ENCODE data around the gene TMEM62.
"Not testable (repeated sequence)": the region's sequence is repeated elsewhere in the genome, so short reads cannot be mapped to it uniquely, and the experiment has no call there.

TMEM62 gene

DNA sequence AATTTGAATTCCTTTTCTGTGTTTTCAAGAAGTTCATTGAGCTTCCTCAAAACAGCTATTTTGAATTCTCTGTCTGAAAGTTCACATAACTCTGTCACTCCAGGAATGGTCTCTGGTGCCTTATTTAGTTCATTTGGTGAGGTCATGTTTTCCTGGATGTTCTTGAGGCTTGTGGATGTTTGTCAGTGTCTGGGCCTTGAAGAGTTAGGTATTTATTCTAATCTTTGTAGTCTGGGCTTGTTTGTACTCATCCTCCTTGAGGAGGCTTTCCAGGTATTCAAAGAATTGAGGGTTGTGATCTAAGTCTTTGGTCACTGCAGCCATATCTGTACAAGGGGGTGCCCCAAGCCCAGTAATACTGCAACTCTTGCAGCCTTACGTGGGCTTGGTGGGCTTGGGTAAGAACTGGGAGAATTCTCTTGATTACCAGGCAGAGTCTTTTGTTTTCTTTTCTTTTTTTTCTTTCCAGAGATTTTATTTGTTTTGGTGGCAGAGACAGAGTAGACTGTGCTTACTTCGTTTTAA is 32.5 kb downstream of the TMEM62 start:
- no peaks in the 10 kb centered on the region for H3K79me1 ChIP-seq (ENCODE audit: low read length)
- no peak overlapping the region for H3K23ac ChIP-seq (ENCODE audit: low read length)
- H3K4me1 ChIP-seq (ENCODE audit: control insufficient read depth in 1 of 2, insufficient read depth in 2 of 2, low read length in 2 of 2) = peaks cover 5 to 8% of the 10 kb centered on the region in 2 experiments
- H3K27ac ChIP-seq (ENCODE audit: low read depth, low read length) = peak overlapping the region; percentile 76
- H3K14ac ChIP-seq (ENCODE audit: low read length) = no peak overlapping the region
- DNase-seq = peak; percentile 48 to 84
- H4K8ac ChIP-seq (ENCODE audit: low read depth, low read length) = no peak overlapping the region
- no peak overlapping the region for H2BK5ac ChIP-seq (ENCODE audit: low read depth, low read length, poor library complexity)
- no peak overlapping the region for H3K18ac ChIP-seq (ENCODE audit: low read length)
- H3K27me3 ChIP-seq (ENCODE audit: insufficient read depth, low read length) = no peaks in the 10 kb centered on the region
- no peak overlapping the region for H3K4me3 ChIP-seq (ENCODE audit: low read depth, low read length)
- H2BK12ac ChIP-seq (ENCODE audit: low read length) = no peak overlapping the region
- H3K9me3 ChIP-seq (ENCODE audit: insufficient read depth, low read depth, low read length) = peaks cover 2% of the 10 kb centered on the region
- no peak overlapping the region for H4K12ac ChIP-seq (ENCODE audit: low read depth, low read length)
- H3K4ac ChIP-seq (ENCODE audit: low read depth, low read length) = no peak overlapping the region
- H3K9ac ChIP-seq (ENCODE audit: low read length) = no peak overlapping the region
- no CpG with 5 or more reads among the region's 2 CpGs for WGBS (ENCODE audit: extremely low coverage, insufficient coverage, insufficient read length)
- peaks cover 2 to 6% of the 10 kb centered on the region in 2 experiments for H3K36me3 ChIP-seq (ENCODE audit: control insufficient read depth in 1 of 2, insufficient read depth in 2 of 2, low read length in 2 of 2)
- H3K79me2 ChIP-seq (ENCODE audit: control insufficient read depth, insufficient read depth, low read length, poor library complexity) = no peaks in the 10 kb centered on the region
- H4K91ac ChIP-seq (ENCODE audit: low read depth, low read length) = peak overlapping the region; percentile 11
- H2AK5ac ChIP-seq (ENCODE audit: low read length) = no peak overlapping the region
- peak overlapping the region; percentile 17 for H2BK120ac ChIP-seq (ENCODE audit: insufficient read depth, low read length, poor library complexity)
- no peak overlapping the region for H3K4me2 ChIP-seq (ENCODE audit: low read length)
- no peak overlapping the region for H2AFZ ChIP-seq (ENCODE audit: insufficient read depth, low read length, poor library complexity)

DNA sequence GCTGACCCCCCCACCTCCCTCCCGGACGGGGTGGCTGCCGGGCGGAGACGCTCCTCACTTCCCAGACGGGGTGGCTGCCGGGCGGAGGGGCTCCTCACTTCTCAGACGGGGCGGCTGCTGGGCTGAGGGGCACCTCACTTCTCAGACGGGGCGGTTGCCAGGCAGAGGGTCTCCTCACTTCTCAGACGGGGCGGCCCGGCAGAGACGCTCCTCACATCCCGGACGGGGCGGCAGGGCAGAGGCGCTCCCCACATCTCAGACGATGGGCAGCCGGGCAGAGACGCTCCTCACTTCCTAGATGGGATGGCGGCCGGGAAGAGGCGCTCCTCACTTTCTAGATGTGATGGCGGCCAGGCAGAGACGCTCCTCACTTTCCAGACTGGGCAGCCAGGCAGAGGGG is 33.9 kb downstream of the TMEM62 start:
- H3K4me2 ChIP-seq (ENCODE audit: low read length); H3K9ac ChIP-seq (ENCODE audit: low read length); H4K12ac ChIP-seq (ENCODE audit: low read depth, low read length); H3K4me1 ChIP-seq (ENCODE audit: control insufficient read depth in 1 of 2, insufficient read depth in 2 of 2, low read length in 2 of 2); H3K23ac ChIP-seq (ENCODE audit: low read length); H2BK5ac ChIP-seq (ENCODE audit: low read depth, low read length, poor library complexity); H3K18ac ChIP-seq (ENCODE audit: low read length); H2AK5ac ChIP-seq (ENCODE audit: low read length); H3K27me3 ChIP-seq (ENCODE audit: insufficient read depth, low read length); H3K9me3 ChIP-seq (ENCODE audit: insufficient read depth, low read depth, low read length); H3K4ac ChIP-seq (ENCODE audit: low read depth, low read length); H4K8ac ChIP-seq (ENCODE audit: low read depth, low read length); H2AFZ ChIP-seq (ENCODE audit: insufficient read depth, low read length, poor library complexity); H2BK120ac ChIP-seq (ENCODE audit: insufficient read depth, low read length, poor library complexity); DNase-seq; H2BK12ac ChIP-seq (ENCODE audit: low read length); H3K27ac ChIP-seq (ENCODE audit: low read depth, low read length); H3K4me3 ChIP-seq (ENCODE audit: low read depth, low read length); H4K91ac ChIP-seq (ENCODE audit: low read depth, low read length); H3K79me2 ChIP-seq (ENCODE audit: control insufficient read depth, insufficient read depth, low read length, poor library complexity); H3K79me1 ChIP-seq (ENCODE audit: low read length); H3K36me3 ChIP-seq (ENCODE audit: control insufficient read depth in 1 of 2, insufficient read depth in 2 of 2, low read length in 2 of 2); H3K14ac ChIP-seq (ENCODE audit: low read length): not testable (repeated sequence)
- whole genome bisulfite sequencing (ENCODE audit: extremely low coverage, insufficient coverage, insufficient read length) = no CpG with 5 or more reads among the region's 28 CpGs

DNA sequence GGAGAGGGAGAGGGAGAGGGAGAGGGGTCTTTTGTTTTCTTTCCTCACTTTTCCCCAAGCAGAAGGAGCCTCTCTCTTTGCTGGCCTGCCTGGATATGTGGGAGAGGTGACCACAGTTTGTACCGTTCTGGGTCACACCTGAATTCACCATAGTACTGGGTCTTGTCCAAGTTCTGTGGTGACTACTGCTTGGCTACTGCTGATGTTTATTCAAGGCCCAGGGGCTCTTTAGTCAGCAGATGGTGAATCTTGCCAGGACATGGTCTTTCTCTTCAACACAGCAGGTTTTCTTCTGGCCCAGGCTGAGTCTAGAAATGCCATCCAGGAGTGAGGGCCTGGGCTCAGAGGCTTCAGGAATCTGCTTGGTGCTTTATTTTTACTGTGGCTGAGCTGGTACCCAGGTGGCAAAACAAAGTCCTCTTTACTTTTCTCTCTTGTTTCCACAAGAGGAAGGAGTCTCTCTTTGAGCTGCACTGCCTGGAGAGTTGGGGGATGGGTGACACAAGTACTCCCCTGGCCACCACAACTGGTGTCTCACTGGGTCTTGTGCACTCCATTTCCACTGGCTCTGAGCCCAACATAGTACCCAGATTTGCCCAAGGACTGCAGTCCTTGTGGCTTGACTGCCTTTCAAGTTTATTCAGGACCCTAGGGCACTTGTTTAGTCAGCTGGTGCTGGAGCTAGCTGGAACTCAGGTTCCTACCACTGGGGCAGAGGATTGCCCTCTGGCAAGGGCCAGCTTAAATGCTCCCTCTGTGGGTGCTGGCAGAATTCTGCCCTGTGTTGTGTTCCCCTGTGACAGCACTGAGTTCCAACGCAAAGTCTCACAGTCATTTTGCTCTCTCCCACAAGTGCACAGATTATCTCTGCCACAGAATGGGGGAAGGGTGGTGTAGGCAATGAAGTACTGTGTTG is 35.1 kb downstream of the TMEM62 start:
- H3K4me2 ChIP-seq (ENCODE audit: low read length) = no peak overlapping the region
- H2BK120ac ChIP-seq (ENCODE audit: insufficient read depth, low read length, poor library complexity) = no peak overlapping the region
- peak overlapping the region; percentile 7 for H3K9ac ChIP-seq (ENCODE audit: low read length)
- H4K12ac ChIP-seq (ENCODE audit: low read depth, low read length) = no peak overlapping the region
- H3K79me1 ChIP-seq (ENCODE audit: low read length) = no peaks in the 10 kb centered on the region
- H2BK5ac ChIP-seq (ENCODE audit: low read depth, low read length, poor library complexity) = no peak overlapping the region
- no peak overlapping the region for H3K4ac ChIP-seq (ENCODE audit: low read depth, low read length)
- H3K36me3 ChIP-seq (ENCODE audit: control insufficient read depth in 1 of 2, insufficient read depth in 2 of 2, low read length in 2 of 2) = peaks cover 2 to 3% of the 10 kb centered on the region in 2 experiments
- H2BK12ac ChIP-seq (ENCODE audit: low read length) = no peak overlapping the region
- no CpG with 5 or more reads among the region's 2 CpGs for WGBS (ENCODE audit: extremely low coverage, insufficient coverage, insufficient read length)
- no peak overlapping the region for H2AFZ ChIP-seq (ENCODE audit: insufficient read depth, low read length, poor library complexity)
- H4K91ac ChIP-seq (ENCODE audit: low read depth, low read length) = peak overlapping the region; percentile 39
- H3K23ac ChIP-seq (ENCODE audit: low read length) = no peak overlapping the region
- no peak for DNase-seq
- H3K27ac ChIP-seq (ENCODE audit: low read depth, low read length) = peak overlapping the region; percentile 1
- H3K27me3 ChIP-seq (ENCODE audit: insufficient read depth, low read length) = no peaks in the 10 kb centered on the region
- H3K9me3 ChIP-seq (ENCODE audit: insufficient read depth, low read depth, low read length) = peaks cover 2% of the 10 kb centered on the region
- no peaks in the 10 kb centered on the region for H3K79me2 ChIP-seq (ENCODE audit: control insufficient read depth, insufficient read depth, low read length, poor library complexity)
- H3K4me1 ChIP-seq (ENCODE audit: control insufficient read depth in 1 of 2, insufficient read depth in 2 of 2, low read length in 2 of 2) = peaks cover 5 to 8% of the 10 kb centered on the region in 2 experiments
- H3K18ac ChIP-seq (ENCODE audit: low read length) = no peak overlapping the region
- H2AK5ac ChIP-seq (ENCODE audit: low read length) = no peak overlapping the region
- no peak overlapping the region for H3K14ac ChIP-seq (ENCODE audit: low read length)
- peak overlapping the region; percentile 26 for H4K8ac ChIP-seq (ENCODE audit: low read depth, low read length)
- H3K4me3 ChIP-seq (ENCODE audit: low read depth, low read length) = no peak overlapping the region

DNA sequence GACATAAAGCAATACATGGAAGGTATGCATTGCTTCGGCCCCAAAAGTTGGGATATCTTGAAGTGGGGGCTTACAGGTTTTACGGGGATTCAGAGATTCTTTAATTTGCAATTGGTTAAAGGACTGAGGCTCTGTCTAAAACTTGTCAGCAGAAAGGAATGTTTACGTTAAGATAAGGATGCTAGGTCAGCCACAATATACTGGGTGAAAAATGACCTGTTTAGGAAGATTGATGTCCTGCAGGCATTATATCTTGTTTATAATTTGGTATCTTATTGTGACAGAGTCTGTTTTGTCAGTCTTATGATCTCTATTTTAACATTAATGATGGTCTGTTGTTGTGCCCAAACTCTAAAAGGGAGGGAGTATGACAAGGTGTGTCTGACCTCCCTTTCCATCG is 36.5 kb downstream of the TMEM62 start:
- H3K14ac ChIP-seq (ENCODE audit: low read length) = no peak overlapping the region
- peaks cover 5 to 8% of the 10 kb centered on the region in 2 experiments for H3K4me1 ChIP-seq (ENCODE audit: control insufficient read depth in 1 of 2, insufficient read depth in 2 of 2, low read length in 2 of 2)
- peaks cover 4 to 5% of the 10 kb centered on the region in 2 experiments for H3K36me3 ChIP-seq (ENCODE audit: control insufficient read depth in 1 of 2, insufficient read depth in 2 of 2, low read length in 2 of 2)
- H3K9me3 ChIP-seq (ENCODE audit: insufficient read depth, low read depth, low read length) = peaks cover 2% of the 10 kb centered on the region
- no peak overlapping the region for H2BK12ac ChIP-seq (ENCODE audit: low read length)
- no peak overlapping the region for H3K4me2 ChIP-seq (ENCODE audit: low read length)
- H2BK5ac ChIP-seq (ENCODE audit: low read depth, low read length, poor library complexity) = no peak overlapping the region
- H4K8ac ChIP-seq (ENCODE audit: low read depth, low read length) = no peak overlapping the region
- no peak overlapping the region for H2BK120ac ChIP-seq (ENCODE audit: insufficient read depth, low read length, poor library complexity)
- peak in 1 of 2 donors; percentile 63 for DNase-seq
- no peak overlapping the region for H4K12ac ChIP-seq (ENCODE audit: low read depth, low read length)
- no peak overlapping the region for H3K9ac ChIP-seq (ENCODE audit: low read length)
- no peak overlapping the region for H3K23ac ChIP-seq (ENCODE audit: low read length)
- no peak overlapping the region for H3K4me3 ChIP-seq (ENCODE audit: low read depth, low read length)
- no CpG with 5 or more reads among the region's 4 CpGs for WGBS (ENCODE audit: extremely low coverage, insufficient coverage, insufficient read length)
- no peak overlapping the region for H3K4ac ChIP-seq (ENCODE audit: low read depth, low read length)
- no peak overlapping the region for H2AFZ ChIP-seq (ENCODE audit: insufficient read depth, low read length, poor library complexity)
- H3K79me1 ChIP-seq (ENCODE audit: low read length) = no peaks in the 10 kb centered on the region
- H3K79me2 ChIP-seq (ENCODE audit: control insufficient read depth, insufficient read depth, low read length, poor library complexity) = no peaks in the 10 kb centered on the region
- H3K18ac ChIP-seq (ENCODE audit: low read length) = no peak overlapping the region
- H3K27me3 ChIP-seq (ENCODE audit: insufficient read depth, low read length) = no peaks in the 10 kb centered on the region
- no peak overlapping the region for H2AK5ac ChIP-seq (ENCODE audit: low read length)
- no peak overlapping the region for H4K91ac ChIP-seq (ENCODE audit: low read depth, low read length)
- H3K27ac ChIP-seq (ENCODE audit: low read depth, low read length) = peak overlapping the region; percentile 56
